ENCODE data around the gene MPDU1.

The MPDU1 gene

GRCh38 chr17:7611635-7612293 is 28.1 kb downstream of the MPDU1 start:
- no peak overlapping the region for H3K27ac ChIP-seq (replicated peaks; ENCODE audit: low read length)
- DNase-seq (ENCODE audit: low spot score) = no peak
- no peak overlapping the region for H2AK5ac ChIP-seq (ENCODE audit: low read depth, low read length)
- H2BK120ac ChIP-seq (ENCODE audit: low read depth, low read length) = no peak overlapping the region
- H3K36me3 ChIP-seq (replicated peaks in 1 of 2; ENCODE audit: control insufficient read depth in 2 of 2, insufficient read depth in 2 of 2, low read length in 2 of 2) = peaks cover 5 to 47% of the 10 kb centered on the region in 2 donors
- H3K4ac ChIP-seq (ENCODE audit: low read length) = no peak overlapping the region
- no peak overlapping the region for H4K91ac ChIP-seq (ENCODE audit: low read depth, low read length, poor library complexity)
- H3K27me3 ChIP-seq (ENCODE audit: control insufficient read depth in 3 of 3, insufficient read depth in 3 of 3, low read depth in 1 of 3, low read length in 3 of 3) = no peaks in the 10 kb centered on the region
- H3K9ac ChIP-seq (ENCODE audit: low read depth, low read length, poor library complexity) = no peak overlapping the region
- no peak overlapping the region for H3K23ac ChIP-seq (ENCODE audit: low read depth, low read length, poor library complexity)
- H2BK15ac ChIP-seq (ENCODE audit: low read length) = no peak overlapping the region
- no peak overlapping the region for H3K4me3 ChIP-seq (ENCODE audit: low read length in 2 of 2)
- no peak overlapping the region for H3K14ac ChIP-seq (ENCODE audit: low read length)
- H2BK12ac ChIP-seq (ENCODE audit: low read length) = no peak overlapping the region
- no peak overlapping the region for H3K18ac ChIP-seq (ENCODE audit: low read length)
- H4K8ac ChIP-seq (ENCODE audit: low read depth, low read length) = no peak overlapping the region
- no peak overlapping the region for H3K4me2 ChIP-seq (ENCODE audit: insufficient read depth, low read length, poor library complexity, severe bottlenecking)
- peaks cover 3% of the 10 kb centered on the region for H3K79me1 ChIP-seq (ENCODE audit: low read depth, low read length)
- no peak overlapping the region for H2AFZ ChIP-seq (ENCODE audit: low read length)
- no peak overlapping the region for H2BK5ac ChIP-seq (ENCODE audit: low read length)
- peaks cover 8 to 9% of the 10 kb centered on the region in 2 donors for H3K4me1 ChIP-seq (ENCODE audit: control insufficient read depth in 2 of 2, insufficient read depth in 1 of 2, low read depth in 1 of 2, low read length in 2 of 2)
- H3K9me3 ChIP-seq (replicated peaks in 1 of 2; ENCODE audit: control insufficient read depth in 2 of 2, insufficient read depth in 1 of 2, low read depth in 1 of 2, low read length in 2 of 2) = no peaks in the 10 kb centered on the region
- WGBS, 2 donors (ENCODE audit: extremely low coverage in 2 of 2, insufficient read length in 2 of 2, insufficient replicate concordance in 1 of 2) = no CpG with 5 or more reads among the region's 3 CpGs

- Histone ChIP-seq H3K14ac (ENCODE audit: low read length) (no peak overlapping the region), H2BK5ac (ENCODE audit: low read length) (no peak overlapping the region), H3K27ac (replicated peaks; ENCODE audit: low read length) (no peak overlapping the region), H3K4me1 (ENCODE audit: control insufficient read depth in 2 of 2, insufficient read depth in 1 of 2, low read depth in 1 of 2, low read length in 2 of 2) (peaks cover 8 to 9% of the 10 kb centered on the region in 2 donors), H4K91ac (ENCODE audit: low read depth, low read length, poor library complexity) (no peak overlapping the region), H3K36me3 (replicated peaks in 1 of 2; ENCODE audit: control insufficient read depth in 2 of 2, insufficient read depth in 2 of 2, low read length in 2 of 2) (peaks cover 5 to 46% of the 10 kb centered on the region in 2 donors), H3K9me3 (replicated peaks in 1 of 2; ENCODE audit: control insufficient read depth in 2 of 2, insufficient read depth in 1 of 2, low read depth in 1 of 2, low read length in 2 of 2) (no peaks in the 10 kb centered on the region), H3K23ac (ENCODE audit: low read depth, low read length, poor library complexity) (no peak overlapping the region), H3K9ac (ENCODE audit: low read depth, low read length, poor library complexity) (no peak overlapping the region), H3K18ac (ENCODE audit: low read length) (no peak overlapping the region), H2BK120ac (ENCODE audit: low read depth, low read length) (no peak overlapping the region), H3K27me3 (ENCODE audit: control insufficient read depth in 3 of 3, insufficient read depth in 3 of 3, low read depth in 1 of 3, low read length in 3 of 3) (no peaks in the 10 kb centered on the region), H3K4ac (ENCODE audit: low read length) (no peak overlapping the region), H2BK15ac (ENCODE audit: low read length) (no peak overlapping the region), H2BK12ac (ENCODE audit: low read length) (no peak overlapping the region), H2AK5ac (ENCODE audit: low read depth, low read length) (no peak overlapping the region), H4K8ac (ENCODE audit: low read depth, low read length) (no peak overlapping the region), H3K4me3 (ENCODE audit: low read length in 2 of 2) (no peak overlapping the region), H3K4me2 (ENCODE audit: insufficient read depth, low read length, poor library complexity, severe bottlenecking) (no peak overlapping the region), H2AFZ (ENCODE audit: low read length) (no peak overlapping the region), H3K79me1 (ENCODE audit: low read depth, low read length) (peaks cover 3% of the 10 kb centered on the region)
- no CpG with 5 or more reads among the region's 1 CpG for WGBS, 2 donors (ENCODE audit: extremely low coverage in 2 of 2, insufficient read length in 2 of 2, insufficient replicate concordance in 1 of 2)
- no peak for DNase-seq (ENCODE audit: low spot score)
Observed at GRCh38 chr17:7612294-7612640, 28.6 kb downstream of the MPDU1 start.

- H3K23ac ChIP-seq (ENCODE audit: low read depth, low read length, poor library complexity) = peak overlapping the region; percentile 100
- H2BK15ac ChIP-seq (ENCODE audit: low read length) = peak overlapping the region; percentile 76
- no CpG with 5 or more reads among the region's 20 CpGs for WGBS, 2 donors (ENCODE audit: extremely low coverage in 2 of 2, insufficient read length in 2 of 2, insufficient replicate concordance in 1 of 2)
- no peaks in the 10 kb centered on the region for H3K27me3 ChIP-seq (ENCODE audit: control insufficient read depth in 3 of 3, insufficient read depth in 3 of 3, low read depth in 1 of 3, low read length in 3 of 3)
- peak overlapping the region; percentile 97 for H3K9ac ChIP-seq (ENCODE audit: low read depth, low read length, poor library complexity)
- peak overlapping the region; percentile 94 for H3K27ac ChIP-seq (replicated peaks; ENCODE audit: low read length)
- peaks cover 5 to 35% of the 10 kb centered on the region in 2 donors for H3K36me3 ChIP-seq (replicated peaks in 1 of 2; ENCODE audit: control insufficient read depth in 2 of 2, insufficient read depth in 2 of 2, low read length in 2 of 2)
- H2BK5ac ChIP-seq (ENCODE audit: low read length) = peak overlapping the region; percentile 91
- H3K4me2 ChIP-seq (ENCODE audit: insufficient read depth, low read length, poor library complexity, severe bottlenecking) = peak overlapping the region; percentile 79
- peak; percentile 24 for DNase-seq (ENCODE audit: low spot score)
- peaks cover 8 to 9% of the 10 kb centered on the region in 2 donors for H3K4me1 ChIP-seq (ENCODE audit: control insufficient read depth in 2 of 2, insufficient read depth in 1 of 2, low read depth in 1 of 2, low read length in 2 of 2)
- peaks cover 3% of the 10 kb centered on the region for H3K79me1 ChIP-seq (ENCODE audit: low read depth, low read length)
- H3K18ac ChIP-seq (ENCODE audit: low read length) = peak overlapping the region; percentile 97
- H3K4me3 ChIP-seq (ENCODE audit: low read length in 2 of 2) = peak overlapping the region; percentile 64 to 90
- H3K4ac ChIP-seq (ENCODE audit: low read length) = no peak overlapping the region
- H2BK12ac ChIP-seq (ENCODE audit: low read length) = no peak overlapping the region
- peak overlapping the region; percentile 96 for H2AK5ac ChIP-seq (ENCODE audit: low read depth, low read length)
- H2AFZ ChIP-seq (ENCODE audit: low read length) = peak overlapping the region; percentile 82
- H3K14ac ChIP-seq (ENCODE audit: low read length) = peak overlapping the region; percentile 58
- H4K91ac ChIP-seq (ENCODE audit: low read depth, low read length, poor library complexity) = no peak overlapping the region
- no peak overlapping the region for H2BK120ac ChIP-seq (ENCODE audit: low read depth, low read length)
- no peak overlapping the region for H4K8ac ChIP-seq (ENCODE audit: low read depth, low read length)
- H3K9me3 ChIP-seq (replicated peaks in 1 of 2; ENCODE audit: control insufficient read depth in 2 of 2, insufficient read depth in 1 of 2, low read depth in 1 of 2, low read length in 2 of 2) = no peaks in the 10 kb centered on the region
Observed at GRCh38 chr17:7613769-7614424, 30.2 kb downstream of the MPDU1 start.

GRCh38 chr17:7614425-7615264 is 31.0 kb downstream of the MPDU1 start, which contains the start of gene FXR2:
FXR2 (minus strand) TSS chr17:7614897; CDS start chr17:7614532, 365 bp downstream.
- Histone ChIP-seq H2AK5ac (ENCODE audit: low read depth, low read length) (peak within 1 kb of the TSS; percentile 96), H3K4ac (ENCODE audit: low read length) (no peak within 1 kb of the TSS), H3K4me2 (ENCODE audit: insufficient read depth, low read length, poor library complexity, severe bottlenecking) (peak within 1 kb of the TSS; percentile 79), H2BK120ac (ENCODE audit: low read depth, low read length) (peak within 1 kb of the TSS; percentile 47), H2BK12ac (ENCODE audit: low read length) (no peak within 1 kb of the TSS), H3K4me3 (ENCODE audit: low read length in 2 of 2) (peak within 1 kb of the TSS; percentile 64 to 90), H3K9me3 (replicated peaks in 1 of 2; ENCODE audit: control insufficient read depth in 2 of 2, insufficient read depth in 1 of 2, low read depth in 1 of 2, low read length in 2 of 2) (no peaks in the 10 kb centered on the region), H3K14ac (ENCODE audit: low read length) (peak within 1 kb of the TSS; percentile 58), H3K4me1 (ENCODE audit: control insufficient read depth in 2 of 2, insufficient read depth in 1 of 2, low read depth in 1 of 2, low read length in 2 of 2) (peaks cover 8 to 9% of the 10 kb centered on the region in 2 donors), H4K91ac (ENCODE audit: low read depth, low read length, poor library complexity) (no peak within 1 kb of the TSS), H3K23ac (ENCODE audit: low read depth, low read length, poor library complexity) (peak within 1 kb of the TSS; percentile 100), H3K79me1 (ENCODE audit: low read depth, low read length) (peaks cover 3% of the 10 kb centered on the region), H3K18ac (ENCODE audit: low read length) (peak within 1 kb of the TSS; percentile 97), H3K36me3 (replicated peaks in 1 of 2; ENCODE audit: control insufficient read depth in 2 of 2, insufficient read depth in 2 of 2, low read length in 2 of 2) (peaks cover 5 to 28% of the 10 kb centered on the region in 2 donors), H3K27ac (replicated peaks; ENCODE audit: low read length) (peak within 1 kb of the TSS; percentile 94), H4K8ac (ENCODE audit: low read depth, low read length) (no peak within 1 kb of the TSS), H2BK5ac (ENCODE audit: low read length) (peak within 1 kb of the TSS; percentile 91), H3K27me3 (ENCODE audit: control insufficient read depth in 3 of 3, insufficient read depth in 3 of 3, low read depth in 1 of 3, low read length in 3 of 3) (no peaks in the 10 kb centered on the region), H2BK15ac (ENCODE audit: low read length) (peak within 1 kb of the TSS; percentile 76), H2AFZ (ENCODE audit: low read length) (peak within 1 kb of the TSS; percentile 85), H3K9ac (ENCODE audit: low read depth, low read length, poor library complexity) (peak within 1 kb of the TSS; percentile 97)
- WGBS, 2 donors (ENCODE audit: extremely low coverage in 2 of 2, insufficient read length in 2 of 2, insufficient replicate concordance in 1 of 2) = no CpG with 5 or more reads among the region's 93 CpGs
- peak; percentile 100 for DNase-seq (ENCODE audit: low spot score)

Data from neuronal stem cell (in vitro differentiated cells).